ENCODE measurements around the gene ASCL2.

Gene ASCL2

DNA sequence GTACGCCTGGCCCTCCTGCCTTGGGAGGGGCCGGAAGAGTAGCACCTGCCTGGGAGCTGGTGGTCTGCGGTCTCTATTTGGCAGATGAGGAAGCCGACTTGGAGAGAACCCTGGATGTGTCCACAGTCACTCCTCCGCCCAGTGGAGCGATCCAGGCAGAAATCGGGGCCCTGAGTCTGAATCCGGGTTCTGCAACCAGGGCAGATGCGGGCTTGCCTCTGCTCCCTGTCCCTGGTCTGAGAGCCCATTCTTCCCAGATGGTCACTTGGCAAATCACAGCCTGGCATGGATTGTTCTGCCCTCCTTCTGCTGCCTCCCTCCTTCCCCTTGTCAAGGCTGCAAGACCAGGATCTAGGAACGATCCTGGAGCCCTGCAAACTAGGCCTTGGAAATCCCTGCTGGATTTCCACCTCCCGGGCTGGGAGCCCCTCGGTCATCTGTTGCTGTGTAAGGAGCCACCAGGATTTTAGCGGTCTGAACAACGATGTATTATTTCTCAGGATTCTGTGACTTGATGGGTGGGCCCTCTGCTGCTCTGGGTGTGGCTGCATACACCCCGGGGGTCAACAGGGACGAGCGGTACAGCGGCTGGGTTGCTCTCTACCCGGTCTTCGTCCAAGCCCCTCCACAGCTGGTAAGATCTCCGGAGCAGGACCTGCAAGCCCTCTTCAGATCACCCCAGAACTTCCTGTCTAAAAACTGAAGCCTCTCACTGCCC, 2.0 kb upstream of the ASCL2 start:
- DNase-seq (ENCODE audit: low spot score): no peak

DNA sequence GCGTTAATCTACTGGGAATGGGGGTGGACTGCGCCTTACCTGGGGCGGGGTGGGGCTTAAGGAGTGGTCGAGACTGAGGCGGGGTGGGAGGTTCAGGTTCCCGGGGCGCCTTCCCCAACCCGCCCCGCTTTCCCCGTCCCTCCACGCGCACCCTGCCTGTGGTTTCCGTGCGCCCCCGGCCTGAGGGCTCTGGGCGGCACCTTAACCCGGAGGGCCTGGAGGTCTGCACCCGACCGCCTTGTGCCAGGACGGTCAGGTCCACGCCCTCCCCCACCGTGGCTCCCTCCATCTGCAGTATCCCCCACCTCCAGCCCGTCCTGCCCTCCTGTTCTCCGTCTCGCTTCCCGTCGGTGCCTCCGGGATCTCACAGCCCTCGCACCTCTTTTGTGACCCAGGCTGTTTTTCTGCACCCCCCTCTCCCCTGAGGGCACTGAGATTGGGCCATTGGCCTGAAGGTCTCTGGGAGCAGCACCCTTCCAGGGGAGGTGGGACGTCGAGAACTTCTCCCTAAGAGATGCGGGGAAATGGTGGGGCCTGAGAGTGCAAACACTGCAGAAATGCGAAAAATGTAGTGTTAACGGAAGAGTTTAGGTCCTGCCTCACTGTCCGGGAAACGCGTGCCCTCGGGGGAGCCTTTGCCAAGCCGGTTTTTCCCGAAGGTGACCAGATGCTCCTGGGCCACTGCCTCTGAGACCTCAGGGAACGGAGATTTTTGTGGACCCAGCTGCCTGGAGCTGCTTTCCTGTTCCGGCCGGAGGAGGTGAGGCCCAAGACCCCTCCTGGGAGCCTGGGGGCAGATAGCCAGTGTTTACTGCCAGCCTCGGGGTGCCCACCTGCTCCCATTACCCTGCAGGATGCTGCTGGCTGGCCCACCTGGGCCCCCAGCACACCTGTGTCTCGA, 1.2 kb upstream of the ASCL2 start:
- no peak for DNase-seq (ENCODE audit: low spot score)

DNA sequence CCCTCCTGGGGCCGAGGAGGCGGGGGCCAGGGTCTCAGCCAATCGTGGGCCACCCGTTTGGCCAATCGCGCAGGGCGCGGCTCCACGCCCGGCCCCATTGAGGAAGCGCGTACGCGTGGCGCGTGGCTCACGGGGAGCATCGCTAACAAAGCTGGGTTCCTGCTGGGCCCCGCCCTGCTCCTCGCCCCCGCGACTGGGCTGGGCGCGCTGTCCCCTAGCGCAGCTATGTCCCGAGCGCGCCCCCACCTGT, 614 bp upstream of the ASCL2 start:
- no peak for DNase-seq (ENCODE audit: low spot score)

GRCh38 chr11:2269601-2270321, 627 bp downstream of the ASCL2 start:
- no peak for DNase-seq (ENCODE audit: low spot score)

- DNase-seq (ENCODE audit: low spot score): peak; percentile 75
Measured at GRCh38 chr11:2268729-2269600, 1.4 kb downstream of the ASCL2 start.

DNA sequence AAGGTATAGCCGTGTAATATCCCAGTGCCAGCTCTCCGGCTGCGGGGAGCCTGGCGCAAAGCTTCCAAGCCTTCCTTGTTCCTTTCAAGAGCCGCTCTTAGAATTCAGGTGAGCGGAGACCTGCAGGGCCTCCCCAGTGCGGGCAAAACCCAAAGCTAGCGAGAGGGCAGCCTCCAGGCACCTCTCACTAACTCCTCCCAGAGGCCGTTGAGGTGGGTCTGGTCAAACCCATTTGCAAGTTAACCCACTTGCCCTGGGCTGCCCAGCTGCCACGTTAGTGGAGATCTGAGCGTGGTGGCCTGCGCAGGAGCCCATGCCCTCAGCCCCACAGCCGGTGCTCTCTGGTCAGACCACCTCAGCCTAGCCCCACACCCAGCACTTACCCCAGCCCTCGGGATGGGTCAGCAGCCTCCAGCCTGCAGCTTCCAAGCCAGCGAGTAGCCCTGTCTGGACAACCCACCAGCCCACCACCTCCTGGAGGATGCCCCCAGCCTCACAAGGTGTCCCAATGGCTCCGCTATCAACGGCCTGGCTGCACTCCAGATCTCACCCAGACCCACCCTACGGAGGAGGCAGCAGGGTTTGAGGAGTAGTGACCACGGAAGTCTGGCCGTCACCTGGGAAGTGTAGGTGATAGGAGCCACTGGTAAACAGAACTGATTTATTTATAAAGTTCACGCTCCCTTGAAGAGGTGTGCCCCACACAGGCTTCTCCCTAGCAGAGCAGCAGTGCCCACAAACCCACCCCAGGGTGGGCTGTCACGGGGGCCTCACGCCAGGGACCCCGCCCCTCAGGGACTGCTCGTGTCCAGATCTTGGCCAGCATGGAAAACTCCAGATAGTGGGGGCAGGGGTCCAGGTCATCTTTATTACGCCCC, 2.3 kb downstream of the ASCL2 start:
- no peak for DNase-seq (ENCODE audit: low spot score)

DNA sequence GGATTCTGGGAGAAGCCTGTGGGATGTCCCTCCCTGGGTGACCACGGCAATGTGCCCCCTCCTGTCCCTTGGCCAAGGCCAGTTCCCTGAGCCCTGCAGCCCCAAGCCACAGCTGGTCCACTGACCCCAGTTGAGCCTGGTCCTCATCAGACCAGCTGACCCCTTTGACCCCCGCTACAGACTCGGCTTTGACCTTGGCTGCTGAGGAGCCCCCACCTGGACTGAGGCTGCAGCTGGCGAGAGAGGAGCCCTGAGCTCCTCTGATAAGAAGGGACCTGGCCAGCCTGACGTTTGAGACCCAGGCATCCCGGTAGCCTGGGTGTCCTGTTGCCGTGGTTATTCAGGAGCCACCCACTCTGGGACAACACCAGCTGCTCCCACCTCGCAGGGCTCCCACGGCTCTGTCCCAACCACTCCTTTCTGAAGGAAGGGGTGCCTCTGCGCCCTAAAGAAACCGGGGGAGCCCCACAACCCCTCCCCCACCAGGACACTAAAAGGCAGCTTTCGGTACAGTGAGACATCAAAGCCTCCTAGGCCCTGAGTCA, 3.0 kb downstream of the ASCL2 start:
- no peak for DNase-seq (ENCODE audit: low spot score)

DNA sequence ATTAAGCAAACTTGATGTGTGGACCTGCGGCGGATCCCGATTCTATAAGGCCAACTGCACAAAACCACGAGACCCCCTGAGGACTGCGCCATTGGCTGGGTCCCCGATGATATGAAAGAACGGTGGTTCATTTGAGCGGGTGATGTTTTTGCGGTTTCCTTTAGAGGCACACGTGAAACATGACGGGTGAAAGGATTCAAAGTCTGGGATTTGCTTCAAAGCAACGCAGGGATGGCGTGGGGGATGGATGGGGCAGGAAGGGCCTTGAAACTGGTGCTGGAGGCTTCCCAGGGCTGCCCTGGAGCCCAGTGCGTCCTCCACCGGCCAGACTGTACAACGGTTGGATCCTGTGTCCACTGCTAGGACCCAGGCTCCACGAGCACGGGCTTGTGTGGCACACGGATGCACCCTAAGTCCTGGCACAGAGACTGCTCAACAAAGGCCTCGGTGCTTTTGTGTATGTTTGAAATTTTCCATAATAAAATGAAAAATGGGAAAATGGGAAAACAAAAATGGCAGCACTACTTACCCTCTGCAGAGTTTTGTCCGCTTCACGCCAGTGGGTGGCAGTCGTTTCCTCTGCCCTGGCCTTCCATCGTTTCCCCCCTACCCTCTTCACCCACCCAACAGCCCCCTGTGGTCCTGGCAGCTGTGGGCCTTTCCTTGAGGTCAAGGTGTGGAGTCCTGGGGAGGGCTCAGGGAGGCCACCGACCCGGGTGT, 3.6 kb downstream of the ASCL2 start:
- no peak for DNase-seq (ENCODE audit: low spot score)

DNA sequence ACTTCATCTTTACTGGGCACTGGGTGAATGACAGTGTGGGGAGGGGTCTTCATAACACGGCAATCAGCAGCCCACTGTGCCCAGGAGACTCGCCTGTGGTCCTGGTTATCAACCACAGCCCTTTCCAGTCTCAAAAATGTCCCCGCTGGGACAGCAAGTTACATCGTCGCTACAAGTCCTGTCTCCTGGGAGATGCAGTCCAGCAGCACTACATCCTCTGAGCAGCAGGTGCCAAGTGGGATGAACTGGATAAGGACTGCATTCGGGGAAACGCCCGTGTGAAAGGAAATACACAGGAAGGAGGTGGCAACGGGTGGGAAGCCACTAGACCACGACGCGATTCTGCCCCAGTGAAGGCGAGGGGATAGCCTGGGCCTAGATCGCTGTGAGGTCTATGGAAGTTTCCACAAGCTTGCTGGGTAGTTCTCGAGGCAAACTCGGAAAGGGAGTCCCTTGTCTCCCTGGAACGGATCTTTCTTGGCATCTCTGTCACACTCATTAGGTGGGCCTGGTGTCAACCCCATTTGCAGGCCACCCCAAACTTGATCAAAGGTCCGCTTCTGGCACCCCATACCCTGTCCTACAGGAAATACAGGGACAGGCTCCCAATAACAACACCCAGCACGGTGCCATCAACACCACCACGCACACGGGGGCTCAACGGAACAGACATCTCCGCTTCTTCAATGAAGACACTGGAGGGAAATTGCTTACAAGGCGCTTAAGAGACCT, 4.4 kb downstream of the ASCL2 start:
- no peak for DNase-seq (ENCODE audit: low spot score)

- DNase-seq (ENCODE audit: low spot score): no peak
Measured at GRCh38 chr11:2265396-2265795, 5.0 kb downstream of the ASCL2 start.

DNA sequence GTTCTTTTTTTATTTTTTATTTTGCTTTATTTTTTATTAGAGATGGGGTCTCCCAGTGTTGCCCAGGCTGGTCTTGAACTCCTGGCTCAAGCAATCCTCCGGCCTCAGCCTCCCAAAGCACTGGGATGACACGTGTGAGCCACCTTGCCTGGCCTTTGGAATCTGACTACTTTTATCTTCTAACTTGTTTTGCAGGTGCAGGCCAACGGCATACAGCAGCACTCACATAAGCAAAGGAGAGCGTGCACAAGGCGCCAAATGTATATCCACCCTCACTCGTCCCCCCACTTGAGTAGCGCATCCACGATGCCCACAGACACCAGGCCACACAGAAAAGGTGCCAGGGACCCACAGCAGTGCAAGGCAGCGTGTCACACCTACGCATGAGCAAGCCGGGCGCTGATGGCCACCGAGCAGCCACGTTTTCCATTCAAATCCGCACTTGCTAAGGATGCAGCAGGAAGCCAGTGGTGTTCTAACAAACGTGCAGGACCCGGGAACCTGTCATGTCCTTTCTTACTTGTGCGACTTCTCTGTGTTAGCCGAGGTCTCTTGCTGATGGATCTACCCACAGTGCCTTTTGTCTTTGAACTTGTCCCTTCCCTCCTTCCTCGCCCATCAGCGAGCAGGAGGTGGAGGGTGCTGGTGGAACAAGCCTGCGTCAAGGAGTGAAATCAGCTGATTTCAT, 5.9 kb downstream of the ASCL2 start:
- DNase-seq (ENCODE audit: low spot score): no peak

DNA sequence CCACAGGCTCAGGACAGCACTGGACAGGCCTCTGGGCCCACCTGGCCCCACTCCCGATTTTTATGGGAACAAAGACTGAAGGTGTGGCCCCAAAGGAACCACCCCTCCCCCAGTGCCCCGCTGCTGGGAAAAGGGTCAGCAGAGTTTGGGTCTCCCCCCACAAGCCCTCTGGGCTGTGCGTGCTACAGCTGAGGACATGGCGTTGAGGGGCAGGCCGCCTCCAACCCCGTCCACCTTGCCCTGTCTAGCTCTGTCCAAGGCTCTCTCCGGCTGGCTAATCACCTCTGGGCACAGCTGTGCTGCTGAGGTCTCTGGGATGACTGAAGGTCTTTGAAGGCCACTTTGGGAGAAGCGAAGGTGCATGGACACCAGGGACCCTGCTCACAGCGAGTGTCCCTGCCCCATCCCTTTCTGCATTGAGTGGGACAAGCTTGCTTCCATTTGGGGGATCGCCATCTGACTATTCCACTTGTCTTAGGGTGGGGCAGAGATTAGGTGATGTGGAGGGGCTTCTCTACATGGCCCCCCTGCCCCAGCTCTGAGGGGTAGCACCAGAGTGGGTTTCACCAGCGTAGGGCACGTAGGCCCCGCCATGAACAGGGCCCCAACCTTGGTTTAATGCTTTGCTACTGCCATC, 6.5 kb downstream of the ASCL2 start:
- DNase-seq (ENCODE audit: low spot score): no peak

GRCh38 chr11:2263071-2263565, 7.3 kb downstream of the ASCL2 start:
- DNase-seq (ENCODE audit: low spot score): no peak

DNA sequence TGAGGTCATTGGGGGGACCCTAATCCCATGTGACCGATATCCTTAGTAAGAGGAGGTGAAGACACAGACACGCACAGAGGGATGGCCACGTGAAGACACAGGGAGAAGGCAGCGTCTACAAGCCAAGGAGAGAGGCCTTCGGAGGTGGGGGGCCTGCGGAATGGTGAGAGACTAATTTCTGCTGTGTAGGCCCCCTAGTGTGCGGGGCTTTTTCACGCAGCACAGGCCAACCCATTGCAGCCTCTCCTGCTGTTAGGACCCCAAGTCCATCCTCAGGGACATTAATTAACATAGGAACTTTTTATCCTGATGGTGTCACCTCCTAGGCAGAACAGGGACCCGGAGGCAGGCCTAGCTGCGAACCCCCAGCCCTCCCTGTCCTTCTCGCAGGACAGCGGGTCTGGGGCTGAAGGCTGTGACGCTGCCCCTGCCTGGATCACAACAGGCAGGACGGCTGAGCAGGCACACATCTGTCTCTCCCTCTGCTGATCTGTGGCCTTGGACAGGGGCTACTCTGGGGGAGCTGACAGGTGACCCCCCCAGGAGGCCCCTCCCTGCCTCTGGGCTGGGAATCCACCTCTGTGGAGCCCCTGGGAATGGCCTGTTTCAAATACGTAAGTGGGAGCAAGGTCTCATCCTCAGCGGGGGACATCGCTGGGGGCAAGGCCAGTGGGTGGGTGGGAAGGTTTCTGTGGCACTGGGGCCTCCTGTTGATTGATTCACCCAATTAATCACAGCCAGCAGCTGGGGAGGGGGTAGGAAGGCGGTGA, 7.9 kb downstream of the ASCL2 start:
- no peak for DNase-seq (ENCODE audit: low spot score)

GRCh38 chr11:2261436-2262230, 8.8 kb downstream of the ASCL2 start:
- DNase-seq (ENCODE audit: low spot score): no peak

Data from HuH-7.5 (cell line).